ENCODE results near the gene CYB5R2.

DNA sequence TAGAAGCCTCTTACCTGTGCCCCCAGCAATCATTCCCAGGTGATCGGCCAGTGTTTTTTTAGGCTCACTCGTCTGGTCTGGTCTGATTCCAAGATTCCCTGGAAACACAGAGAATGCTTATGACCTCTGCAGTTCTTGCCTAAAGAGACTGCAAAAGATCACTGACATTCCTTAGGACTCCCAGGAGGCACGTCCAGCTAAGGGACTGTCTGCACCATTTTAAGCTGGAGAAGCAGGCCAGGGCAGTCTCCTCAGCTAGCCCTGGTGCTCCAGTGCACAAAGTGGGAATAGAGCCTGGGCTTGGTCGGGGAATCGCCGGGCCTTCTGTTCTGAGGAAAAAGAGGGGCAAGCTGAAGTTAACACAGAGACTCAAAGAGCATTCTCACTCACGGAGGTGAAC lies 4.8 kb downstream of the CYB5R2 start:
- TF ChIP-seq EP300 (IDR thresholded peaks at IDR 0.05; ENCODE audit: borderline replicate concordance) (no peak), YY1 (IDR thresholded peaks at IDR 0.05; ENCODE audit: low read depth) (no peak), EGR1 (IDR thresholded peaks at IDR 0.05) (no peak), TAF1 (IDR thresholded peaks at IDR 0.05; ENCODE audit: low read depth) (no peak), TCF12 (IDR thresholded peaks at IDR 0.05; ENCODE audit: low read depth) (no peak)
- TF ChIP-seq, protein P1, sequence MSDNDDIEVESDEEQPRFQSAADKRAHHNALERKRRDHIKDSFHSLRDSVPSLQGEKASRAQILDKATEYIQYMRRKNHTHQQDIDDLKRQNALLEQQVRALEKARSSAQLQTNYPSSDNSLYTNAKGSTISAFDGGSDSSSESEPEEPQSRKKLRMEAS (IDR thresholded peaks at IDR 0.05) = no peak
